ENCODE measurements around the gene POM121. TPM values are rescaled to one million over a fixed set of nuclear protein-coding genes. Genes with fewer than 3 reads are reported as not detected.
"Not testable (repeated sequence)": the region's sequence is repeated elsewhere in the genome, so short reads cannot be mapped to it uniquely, and the experiment has no call there.

Gene POM121
- total RNA-seq, 1 donor from 2014 or later = 39.8 TPM

DNA sequence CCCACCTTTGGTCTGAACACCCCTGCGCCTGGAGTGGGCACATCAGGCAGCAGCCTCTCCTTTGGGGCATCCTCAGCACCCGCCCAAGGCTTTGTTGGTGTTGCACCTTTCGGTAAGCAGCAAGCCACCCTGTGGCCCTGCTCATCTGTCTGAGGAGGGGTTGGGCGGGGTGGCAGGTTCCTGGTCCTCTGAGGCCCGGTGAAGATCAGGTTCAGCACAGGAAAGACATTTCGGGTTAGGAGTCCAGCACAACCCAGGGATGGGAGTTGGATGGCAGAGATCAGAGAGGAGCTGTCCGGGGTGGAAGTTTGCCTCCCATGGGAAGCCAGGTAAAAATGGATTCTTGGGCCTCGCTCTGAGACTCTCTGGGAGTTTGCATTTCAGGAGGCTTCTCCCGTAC, 20.7 kb downstream of the POM121 start:
- intact Hi-C loops (cut with DNase I); H3K27me3 ChIP-seq; H3K4me3 ChIP-seq; H3K4me1 ChIP-seq; H3K27ac ChIP-seq; DNase-seq (ENCODE audit: low spot score in 2 of 2); H3K9me3 ChIP-seq: not testable (repeated sequence)
- H3K36me3 ChIP-seq = peaks cover 18 to 24% of the 10 kb centered on the region in 2 donors

DNA sequence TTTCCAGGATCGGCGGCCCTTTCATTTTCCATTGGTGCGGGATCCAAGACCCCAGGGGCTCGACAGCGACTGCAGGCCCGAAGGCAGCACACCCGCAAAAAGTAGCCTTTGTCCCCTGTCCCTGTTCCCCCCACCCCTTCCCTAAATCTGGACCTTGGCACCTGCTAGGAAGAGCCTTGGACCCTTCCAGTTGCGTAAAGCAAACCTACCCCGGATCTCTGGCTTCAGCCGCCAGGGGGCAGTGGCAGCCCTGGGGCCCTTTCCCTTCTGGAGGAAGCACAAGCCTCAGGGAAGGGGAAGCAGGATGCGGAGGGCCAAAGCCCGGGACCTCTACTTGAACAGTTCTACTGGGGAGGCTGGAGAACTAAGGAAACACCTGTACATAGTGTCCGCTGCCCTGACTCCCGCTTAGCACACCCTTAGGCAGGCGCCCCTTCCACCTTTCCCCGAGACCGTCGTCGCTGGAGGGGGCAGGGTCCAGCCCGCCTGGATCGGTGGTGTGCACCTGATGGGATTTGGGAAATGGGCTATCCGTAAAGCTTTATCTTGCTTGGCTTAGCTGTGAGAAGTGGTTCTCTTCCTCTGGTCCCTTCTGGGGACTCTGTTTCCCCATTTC, 21.3 kb downstream of the POM121 start:
- DNase-seq (ENCODE audit: low spot score in 2 of 2); intact Hi-C loops (cut with DNase I); H3K27ac ChIP-seq; H3K4me3 ChIP-seq; H3K27me3 ChIP-seq; H3K9me3 ChIP-seq; H3K4me1 ChIP-seq: not testable (repeated sequence)
- TF ChIP-seq, protein P1, sequence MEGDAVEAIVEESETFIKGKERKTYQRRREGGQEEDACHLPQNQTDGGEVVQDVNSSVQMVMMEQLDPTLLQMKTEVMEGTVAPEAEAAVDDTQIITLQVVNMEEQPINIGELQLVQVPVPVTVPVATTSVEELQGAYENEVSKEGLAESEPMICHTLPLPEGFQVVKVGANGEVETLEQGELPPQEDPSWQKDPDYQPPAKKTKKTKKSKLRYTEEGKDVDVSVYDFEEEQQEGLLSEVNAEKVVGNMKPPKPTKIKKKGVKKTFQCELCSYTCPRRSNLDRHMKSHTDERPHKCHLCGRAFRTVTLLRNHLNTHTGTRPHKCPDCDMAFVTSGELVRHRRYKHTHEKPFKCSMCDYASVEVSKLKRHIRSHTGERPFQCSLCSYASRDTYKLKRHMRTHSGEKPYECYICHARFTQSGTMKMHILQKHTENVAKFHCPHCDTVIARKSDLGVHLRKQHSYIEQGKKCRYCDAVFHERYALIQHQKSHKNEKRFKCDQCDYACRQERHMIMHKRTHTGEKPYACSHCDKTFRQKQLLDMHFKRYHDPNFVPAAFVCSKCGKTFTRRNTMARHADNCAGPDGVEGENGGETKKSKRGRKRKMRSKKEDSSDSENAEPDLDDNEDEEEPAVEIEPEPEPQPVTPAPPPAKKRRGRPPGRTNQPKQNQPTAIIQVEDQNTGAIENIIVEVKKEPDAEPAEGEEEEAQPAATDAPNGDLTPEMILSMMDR (IDR thresholded peaks at IDR 0.05) = peak in 1 of 3 experiments; percentile 13
- H3K36me3 ChIP-seq = peaks cover 18 to 24% of the 10 kb centered on the region in 2 donors

DNA sequence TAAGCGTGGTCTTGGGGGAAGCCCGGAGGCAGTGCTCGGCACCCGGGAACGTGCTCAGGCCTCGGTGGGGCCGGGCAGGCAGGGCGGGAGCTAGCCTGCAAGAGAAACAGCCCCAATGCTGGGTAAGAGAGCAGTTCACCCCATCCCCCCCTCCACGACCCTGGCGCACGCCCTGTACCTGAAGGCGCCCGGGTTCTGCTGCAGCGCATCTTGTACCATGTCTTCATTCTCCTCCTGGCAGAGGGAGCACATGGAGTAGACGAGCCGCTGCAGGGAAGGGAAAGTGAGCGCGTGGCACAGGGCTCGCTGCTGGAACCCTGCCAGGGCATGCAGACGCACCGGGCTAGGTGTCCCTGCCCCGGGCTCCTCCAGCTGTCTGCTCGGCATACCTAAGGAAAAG, 23.8 kb downstream of the POM121 start:
- intact Hi-C loops (cut with DNase I); DNase-seq (ENCODE audit: low spot score in 2 of 2); H3K4me3 ChIP-seq; H3K4me1 ChIP-seq; H3K9me3 ChIP-seq; H3K27me3 ChIP-seq; H3K27ac ChIP-seq: not testable (repeated sequence)
- peaks cover 15 to 17% of the 10 kb centered on the region in 2 donors for H3K36me3 ChIP-seq

DNA sequence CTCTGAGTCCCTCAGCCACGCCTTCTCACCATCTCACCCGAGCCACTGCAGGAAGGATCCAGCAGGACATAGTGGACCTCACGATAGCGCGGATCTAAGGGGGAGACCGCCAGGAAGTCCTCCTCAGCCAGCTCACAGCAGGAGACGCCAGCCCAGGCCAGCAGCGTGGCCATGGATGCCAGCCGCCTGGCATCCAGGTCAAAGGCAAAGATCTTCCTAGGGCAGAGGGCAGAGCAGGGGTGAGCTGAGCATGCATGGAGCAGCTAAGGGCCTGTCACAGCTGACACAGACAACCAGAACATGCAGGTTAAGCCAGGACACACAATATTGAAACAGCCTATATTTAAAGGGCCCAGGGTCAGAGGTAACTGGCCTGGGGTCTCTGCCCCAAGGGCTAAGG, 24.4 kb downstream of the POM121 start:
- H3K4me1 ChIP-seq; H3K9me3 ChIP-seq; H3K27me3 ChIP-seq; H3K27ac ChIP-seq; DNase-seq (ENCODE audit: low spot score in 2 of 2); H3K4me3 ChIP-seq; intact Hi-C loops (cut with DNase I): not testable (repeated sequence)
- H3K36me3 ChIP-seq = peaks cover 15 to 16% of the 10 kb centered on the region in 2 donors

- H3K27ac ChIP-seq; H3K9me3 ChIP-seq; H3K4me1 ChIP-seq; H3K4me3 ChIP-seq; H3K27me3 ChIP-seq; DNase-seq (ENCODE audit: low spot score in 2 of 2); intact Hi-C loops (cut with DNase I): not testable (repeated sequence)
- peaks cover 15 to 16% of the 10 kb centered on the region in 2 donors for H3K36me3 ChIP-seq
These were observed 24.8 kb downstream of the POM121 start for GRCh38 chr7:72949686-72950085.

GRCh38 chr7:72950432-72950831, 25.5 kb downstream of the POM121 start:
- H3K9me3 ChIP-seq; H3K27ac ChIP-seq; H3K27me3 ChIP-seq; intact Hi-C loops (cut with DNase I); H3K4me1 ChIP-seq; DNase-seq (ENCODE audit: low spot score in 2 of 2); H3K4me3 ChIP-seq: not testable (repeated sequence)
- H3K36me3 ChIP-seq = peaks cover 14 to 16% of the 10 kb centered on the region in 2 donors

GRCh38 chr7:72953901-72954562, 29.1 kb downstream of the POM121 start:
- intact Hi-C loops (cut with DNase I); H3K27ac ChIP-seq; H3K36me3 ChIP-seq; DNase-seq (ENCODE audit: low spot score in 2 of 2); H3K4me1 ChIP-seq; H3K9me3 ChIP-seq; H3K27me3 ChIP-seq: not testable (repeated sequence)
- H3K4me3 ChIP-seq = peak overlapping the region in 1 of 2 donors; percentile 60

DNA sequence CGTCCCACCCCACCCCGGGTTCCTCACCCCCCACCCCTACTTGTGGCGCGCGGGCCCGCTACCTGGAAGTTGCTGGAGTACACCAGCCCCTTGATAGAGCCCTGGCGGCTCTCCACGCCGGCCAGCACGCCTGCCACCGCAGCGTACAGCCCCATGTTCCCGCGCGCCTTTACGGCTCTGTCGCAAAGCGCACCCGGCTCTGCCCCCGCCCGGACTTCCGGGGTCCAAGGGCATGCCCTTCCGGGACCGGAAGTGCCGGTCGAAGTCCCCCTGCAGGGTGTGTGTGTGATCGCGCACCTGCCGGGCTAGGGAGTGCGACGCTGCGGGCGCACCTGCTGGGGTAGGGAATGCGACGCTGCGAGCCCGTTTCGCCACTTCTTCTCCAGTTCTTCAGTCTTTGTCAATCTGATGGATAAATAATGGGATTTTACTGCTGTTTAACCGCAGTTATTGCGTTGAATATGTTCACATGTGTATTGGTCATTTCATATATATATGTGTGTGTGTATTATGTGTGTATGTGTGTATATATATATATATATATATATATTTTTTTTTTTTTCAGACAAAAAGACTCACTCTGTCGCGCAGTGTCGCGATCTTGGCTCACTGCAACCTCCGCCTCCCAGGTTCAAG, 29.8 kb downstream of the POM121 start:
- H3K4me1 ChIP-seq; intact Hi-C loops (cut with DNase I); H3K9me3 ChIP-seq; H3K27ac ChIP-seq; DNase-seq (ENCODE audit: low spot score in 2 of 2); H3K36me3 ChIP-seq; H3K27me3 ChIP-seq: not testable (repeated sequence)
- peak overlapping the region in 1 of 2 donors; percentile 60 for H3K4me3 ChIP-seq

GRCh38 chr7:72960029-72960428, 35.1 kb downstream of the POM121 start:
- intact Hi-C loops (cut with DNase I); DNase-seq (ENCODE audit: low spot score in 2 of 2); H3K36me3 ChIP-seq; H3K4me3 ChIP-seq; H3K9me3 ChIP-seq; H3K27ac ChIP-seq; H3K27me3 ChIP-seq; H3K4me1 ChIP-seq: not testable (repeated sequence)

DNA sequence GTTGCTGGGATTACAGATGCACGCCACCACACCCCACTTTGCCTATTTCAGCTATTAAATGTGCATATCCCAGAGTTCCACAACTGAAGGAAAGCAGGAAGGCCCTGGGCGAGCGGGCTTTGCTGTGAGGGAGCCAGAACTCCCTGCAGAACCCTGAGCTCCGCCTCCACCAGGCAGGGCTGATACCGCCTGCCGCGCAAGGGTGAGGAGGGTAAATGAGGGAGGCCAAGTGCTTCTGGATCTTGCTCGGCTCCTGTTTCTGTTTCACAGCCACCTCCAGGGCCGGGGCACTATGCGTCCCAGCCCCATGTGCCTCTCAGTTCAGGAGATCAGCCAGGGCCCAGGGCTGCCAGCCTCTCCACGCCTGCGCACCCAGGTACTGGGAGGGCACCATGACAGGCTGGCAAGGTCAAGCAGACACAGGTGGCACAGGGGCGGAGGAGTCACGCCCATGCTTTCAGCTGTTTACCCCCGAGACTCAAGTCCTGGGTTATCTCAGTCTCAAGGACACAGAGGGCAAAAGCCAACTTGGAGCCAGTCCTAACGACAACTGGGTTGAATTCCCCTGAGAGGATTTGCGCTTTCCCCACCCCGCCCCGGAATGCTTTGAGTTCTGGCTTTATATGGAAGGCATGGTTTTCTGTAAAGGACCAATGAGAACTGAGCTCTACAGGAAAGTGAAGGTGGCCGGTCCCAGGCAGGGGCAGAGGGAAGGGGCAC, 35.9 kb downstream of the POM121 start:
- H3K9me3 ChIP-seq, H3K27me3 ChIP-seq: not testable (repeated sequence)

GRCh38 chr7:72961346-72961650, 36.4 kb downstream of the POM121 start:
- H3K27ac ChIP-seq; H3K4me3 ChIP-seq; H3K9me3 ChIP-seq; H3K27me3 ChIP-seq; intact Hi-C loops (cut with DNase I); H3K36me3 ChIP-seq; DNase-seq (ENCODE audit: low spot score in 2 of 2); H3K4me1 ChIP-seq: not testable (repeated sequence)

More for the DNA sequence above, 35.9 kb downstream of the POM121 start:
- H3K27ac ChIP-seq; H3K4me1 ChIP-seq; H3K4me3 ChIP-seq; DNase-seq (ENCODE audit: low spot score in 2 of 2); intact Hi-C loops (cut with DNase I); H3K36me3 ChIP-seq: not testable (repeated sequence)

- H3K27ac ChIP-seq; H3K36me3 ChIP-seq; DNase-seq (ENCODE audit: low spot score in 2 of 2); intact Hi-C loops (cut with DNase I); H3K27me3 ChIP-seq; H3K4me1 ChIP-seq; H3K4me3 ChIP-seq; H3K9me3 ChIP-seq: not testable (repeated sequence)
These were observed 38.2 kb downstream of the POM121 start for GRCh38 chr7:72963056-72963455.

All from ascending aorta (tissue), 2 donors.